ENCODE results near the gene RBFOX2. TPM values are rescaled to one million over a fixed set of nuclear protein-coding genes. Genes with fewer than 3 reads are reported as not detected.
A peak's percentile ranks its signal among the peaks of the same experiment; 100 is the strongest.

Gene RBFOX2
- total RNA-seq, 1 donor from 2014 or later: 210 TPM

- H3K4me1 Mint-ChIP-seq: peaks cover 59% of the 10 kb centered on the region
- H3K27ac Mint-ChIP-seq: peak overlapping the region; percentile 97
- H3K4me3 Mint-ChIP-seq: peak overlapping the region; percentile 72
- no peak for DNase-seq (ENCODE audit: low spot score in 2 of 2, unreplicated experiment in 2 of 2)
- H3K9me3 Mint-ChIP-seq: no peaks in the 10 kb centered on the region
- H3K36me3 Mint-ChIP-seq: peaks cover 2% of the 10 kb centered on the region
- no peak for TF ChIP-seq CTCF (IDR thresholded peaks at IDR 0.05; ENCODE audit: unreplicated experiment)
- no peaks in the 10 kb centered on the region for H3K27me3 Mint-ChIP-seq (ENCODE audit: low read depth)
These were observed 193.2 kb downstream of the RBFOX2 start for GRCh38 chr22:35835267-35835997.

GRCh38 chr22:35834061-35834460 is 194.6 kb downstream of the RBFOX2 start:
- no peak for DNase-seq (ENCODE audit: low spot score in 2 of 2, unreplicated experiment in 2 of 2)
- no peak for TF ChIP-seq CTCF (IDR thresholded peaks at IDR 0.05; ENCODE audit: unreplicated experiment)
- Mint-ChIP-seq H3K4me3 (peak overlapping the region; percentile 72), H3K9me3 (peaks cover 3% of the 10 kb centered on the region), H3K27ac (peak overlapping the region; percentile 97), H3K36me3 (peaks cover 7% of the 10 kb centered on the region), H3K27me3 (ENCODE audit: low read depth) (no peaks in the 10 kb centered on the region), H3K4me1 (peaks cover 59% of the 10 kb centered on the region)

DNA sequence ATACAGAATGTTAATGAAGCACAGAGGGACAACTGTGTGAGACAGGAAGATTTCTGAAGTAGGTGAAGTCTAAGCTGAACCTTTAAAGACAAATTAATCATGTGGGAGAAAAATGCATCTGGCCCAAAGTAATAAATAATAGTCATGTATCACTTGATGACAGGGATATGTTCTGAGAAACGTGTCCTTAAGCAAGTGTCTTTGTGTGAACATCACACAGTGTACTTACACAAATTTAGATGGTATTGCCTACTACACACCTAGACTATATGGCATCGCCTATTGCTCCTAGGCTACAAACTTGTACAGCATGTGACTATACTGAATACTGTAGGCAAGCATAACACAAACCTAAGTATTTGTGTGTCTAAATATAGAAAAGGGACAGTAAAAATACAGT is 198.3 kb downstream of the RBFOX2 start:
- H3K9me3 Mint-ChIP-seq: peaks cover 3% of the 10 kb centered on the region
- no peak overlapping the region for H3K27ac Mint-ChIP-seq
- H3K4me3 Mint-ChIP-seq: no peak overlapping the region
- no peaks in the 10 kb centered on the region for H3K27me3 Mint-ChIP-seq (ENCODE audit: low read depth)
- no peak for TF ChIP-seq CTCF (IDR thresholded peaks at IDR 0.05; ENCODE audit: unreplicated experiment)
- H3K4me1 Mint-ChIP-seq: peaks cover 37% of the 10 kb centered on the region
- H3K36me3 Mint-ChIP-seq: peaks cover 16% of the 10 kb centered on the region
- no peak for DNase-seq (ENCODE audit: low spot score in 2 of 2, unreplicated experiment in 2 of 2)

DNA sequence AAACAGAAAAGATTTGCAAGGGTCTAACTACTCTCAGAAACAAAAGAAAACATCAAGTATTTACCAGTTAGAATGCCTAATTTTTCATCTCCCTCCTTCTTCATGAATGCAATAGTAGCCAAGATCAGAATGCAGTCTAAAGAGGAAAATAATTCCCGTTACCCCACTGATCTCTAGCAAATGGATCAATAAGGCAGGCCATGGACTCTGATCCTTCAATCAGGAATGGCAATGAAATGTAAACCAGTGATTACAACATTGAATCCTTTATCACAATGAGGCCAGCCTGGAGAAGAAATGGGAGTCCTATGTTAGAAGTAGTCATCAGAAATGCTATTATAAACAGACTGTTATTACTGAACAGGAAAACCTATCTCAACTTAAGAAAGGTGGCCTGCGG is 204.4 kb downstream of the RBFOX2 start:
- no peak for TF ChIP-seq CTCF (IDR thresholded peaks at IDR 0.05; ENCODE audit: unreplicated experiment)
- Mint-ChIP-seq H3K9me3 (peaks cover 6% of the 10 kb centered on the region), H3K36me3 (peaks cover 31% of the 10 kb centered on the region), H3K27ac (no peak overlapping the region), H3K4me1 (peaks cover 14% of the 10 kb centered on the region), H3K27me3 (ENCODE audit: low read depth) (no peaks in the 10 kb centered on the region), H3K4me3 (no peak overlapping the region)
- no peak for DNase-seq (ENCODE audit: low spot score in 2 of 2, unreplicated experiment in 2 of 2)

GRCh38 chr22:35821654-35822053 is 207.0 kb downstream of the RBFOX2 start:
- Mint-ChIP-seq H3K4me3 (no peak overlapping the region), H3K27ac (no peak overlapping the region), H3K36me3 (peaks cover 22% of the 10 kb centered on the region), H3K27me3 (ENCODE audit: low read depth) (no peaks in the 10 kb centered on the region), H3K9me3 (peaks cover 4% of the 10 kb centered on the region), H3K4me1 (peaks cover 2% of the 10 kb centered on the region)
- no peak for TF ChIP-seq CTCF (IDR thresholded peaks at IDR 0.05; ENCODE audit: unreplicated experiment)
- no peak for DNase-seq (ENCODE audit: low spot score in 2 of 2, unreplicated experiment in 2 of 2)
